Uterus (tissue), 2 donors: ENCODE data around the gene RNF157.

Source experiments
- POLR2A ChIP-seq, 2 donors: fragments of 450-650 bp; IDR thresholded peaks; one replicate each; pipeline ENCODE4 v1.6.1; 2016; ENCODE audit warnings: antibody characterized with exemption in 2 of 2, mild to moderate bottlenecking in 1 of 2, moderate library complexity in 1 of 2
- TF ChIP-seq, protein P1 (sequence below), 4 experiments: fragments of 200-600 bp in 2 of 4; fragments of 450-650 bp in 2 of 4; sonication (generic) in 2 of 4; IDR thresholded peaks; one replicate each; pipeline ENCODE4 v1.5.1; 2016 to 2019; ENCODE audit warnings: antibody characterized with exemption in 4 of 4, mild to moderate bottlenecking in 2 of 4, moderate library complexity in 1 of 4

GRCh38 chr17:76223802-76224201 lies 16.5 kb downstream of the RNF157 start:
- no peak for TF ChIP-seq POLR2A (IDR thresholded peaks at IDR 0.05)
- TF ChIP-seq, protein P1, sequence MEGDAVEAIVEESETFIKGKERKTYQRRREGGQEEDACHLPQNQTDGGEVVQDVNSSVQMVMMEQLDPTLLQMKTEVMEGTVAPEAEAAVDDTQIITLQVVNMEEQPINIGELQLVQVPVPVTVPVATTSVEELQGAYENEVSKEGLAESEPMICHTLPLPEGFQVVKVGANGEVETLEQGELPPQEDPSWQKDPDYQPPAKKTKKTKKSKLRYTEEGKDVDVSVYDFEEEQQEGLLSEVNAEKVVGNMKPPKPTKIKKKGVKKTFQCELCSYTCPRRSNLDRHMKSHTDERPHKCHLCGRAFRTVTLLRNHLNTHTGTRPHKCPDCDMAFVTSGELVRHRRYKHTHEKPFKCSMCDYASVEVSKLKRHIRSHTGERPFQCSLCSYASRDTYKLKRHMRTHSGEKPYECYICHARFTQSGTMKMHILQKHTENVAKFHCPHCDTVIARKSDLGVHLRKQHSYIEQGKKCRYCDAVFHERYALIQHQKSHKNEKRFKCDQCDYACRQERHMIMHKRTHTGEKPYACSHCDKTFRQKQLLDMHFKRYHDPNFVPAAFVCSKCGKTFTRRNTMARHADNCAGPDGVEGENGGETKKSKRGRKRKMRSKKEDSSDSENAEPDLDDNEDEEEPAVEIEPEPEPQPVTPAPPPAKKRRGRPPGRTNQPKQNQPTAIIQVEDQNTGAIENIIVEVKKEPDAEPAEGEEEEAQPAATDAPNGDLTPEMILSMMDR (IDR thresholded peaks at IDR 0.05): no peak
